Glutamatergic neuron (in vitro differentiated cells): Measurements from ENCODE around the gene RALGAPB. TPM values are rescaled to one million over a fixed set of nuclear protein-coding genes. Genes with fewer than 3 reads are reported as not detected.

Source experiments
- DNase-seq: peaks from one replicate; pipeline ENCODE4 v3.0.0; 2022
- H3K27ac Mint-ChIP-seq: one replicate; pipeline ENCODE4 v1.8.0; 2020; ENCODE audit warnings: mild to moderate bottlenecking, mixed read lengths, inconsistent platforms; ENCODE audit not compliant: unreplicated experiment
- H3K27me3 Mint-ChIP-seq: one replicate; pipeline ENCODE4 v1.8.0; 2020; ENCODE audit warnings: mild to moderate bottlenecking, moderate library complexity, mixed read lengths, inconsistent platforms; ENCODE audit not compliant: unreplicated experiment
- H3K36me3 Mint-ChIP-seq: one replicate; pipeline ENCODE4 v1.8.0; 2020; ENCODE audit warnings: mild to moderate bottlenecking, mixed read lengths, inconsistent platforms; ENCODE audit not compliant: unreplicated experiment
- H3K4me1 Mint-ChIP-seq: one replicate; pipeline ENCODE4 v1.8.0; 2020; ENCODE audit warnings: mild to moderate bottlenecking, low read depth, mixed read lengths, inconsistent platforms; ENCODE audit not compliant: unreplicated experiment
- H3K4me3 Mint-ChIP-seq: one replicate; pipeline ENCODE4 v1.8.0; 2020; ENCODE audit warnings: mild to moderate bottlenecking, mixed read lengths, inconsistent platforms; ENCODE audit not compliant: unreplicated experiment
- H3K9me3 Mint-ChIP-seq: one replicate; pipeline ENCODE4 v1.8.0; 2020; ENCODE audit warnings: mild to moderate bottlenecking, moderate library complexity, mixed read lengths, inconsistent platforms; ENCODE audit not compliant: unreplicated experiment
- CTCF ChIP-seq: fragments of 200-600 bp; sonication (generic); IDR thresholded peaks from one replicate; pipeline ENCODE4 v1.5.0; 2021; ENCODE audit not compliant: partially characterized antibody, unreplicated experiment
- total RNA-seq: library from RNA; stranded (reverse); fragmentation: NEBNext Ultra II Directional; extraction: Animal tissue kit (Norgen Biotek cat#: 25700); gene quantifications from one replicate; pipeline ENCODE4 v1.2.1, GENCODE V29; 2021; ENCODE audit not compliant: unreplicated experiment

Gene RALGAPB
- total RNA-seq, 1 donor from 2014 or later = 54.6 TPM

GRCh38 chr20:38547288-38548085 lies 74.8 kb downstream of the RALGAPB start:
- Mint-ChIP-seq H3K9me3 (no peaks in the 10 kb centered on the region), H3K27me3 (no peaks in the 10 kb centered on the region), H3K4me1 (no peaks in the 10 kb centered on the region), H3K36me3 (no peaks in the 10 kb centered on the region), H3K4me3 (no peak overlapping the region), H3K27ac (no peak overlapping the region)
- no peak for DNase-seq
- TF ChIP-seq CTCF = no peak

DNA sequence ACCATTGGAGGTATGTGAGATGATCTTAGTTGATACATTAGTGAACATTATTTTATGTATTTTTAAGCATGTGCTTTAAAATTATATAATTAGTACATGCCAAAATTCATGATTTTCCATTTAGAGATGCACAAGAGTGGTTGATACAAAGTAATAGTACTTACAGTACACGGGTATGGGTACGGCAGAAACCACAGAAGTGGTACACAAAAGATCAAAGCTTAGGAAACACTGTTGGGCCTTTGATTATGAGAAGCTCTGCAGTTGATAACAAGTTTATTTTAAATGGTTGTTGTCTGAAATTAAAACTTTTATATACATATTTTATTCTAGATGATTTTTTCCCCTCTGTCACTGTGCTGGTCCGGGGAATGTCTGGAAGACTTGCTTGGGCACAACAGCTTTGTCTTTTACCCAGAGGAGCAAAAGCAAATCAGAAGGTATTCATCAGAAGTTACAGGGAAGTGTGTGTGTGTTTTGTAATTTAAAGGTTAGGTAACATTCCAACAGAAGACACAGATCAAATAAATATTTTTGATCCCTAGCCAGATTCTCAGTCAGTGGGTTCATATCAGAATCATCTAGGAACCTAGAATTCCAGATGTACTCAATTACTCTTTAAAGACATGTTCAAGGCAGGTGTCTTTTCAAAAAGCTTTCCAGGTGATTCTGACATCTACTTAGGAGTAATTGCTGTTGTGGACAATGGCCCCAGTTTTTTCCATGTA lies 75.9 kb downstream of the RALGAPB start:
- DNase-seq = no peak
- no peak for TF ChIP-seq CTCF
- H3K9me3 Mint-ChIP-seq = no peaks in the 10 kb centered on the region
- no peaks in the 10 kb centered on the region for H3K4me1 Mint-ChIP-seq
- H3K36me3 Mint-ChIP-seq = no peaks in the 10 kb centered on the region
- no peaks in the 10 kb centered on the region for H3K27me3 Mint-ChIP-seq
- no peak overlapping the region for H3K4me3 Mint-ChIP-seq
- H3K27ac Mint-ChIP-seq = no peak overlapping the region

DNA sequence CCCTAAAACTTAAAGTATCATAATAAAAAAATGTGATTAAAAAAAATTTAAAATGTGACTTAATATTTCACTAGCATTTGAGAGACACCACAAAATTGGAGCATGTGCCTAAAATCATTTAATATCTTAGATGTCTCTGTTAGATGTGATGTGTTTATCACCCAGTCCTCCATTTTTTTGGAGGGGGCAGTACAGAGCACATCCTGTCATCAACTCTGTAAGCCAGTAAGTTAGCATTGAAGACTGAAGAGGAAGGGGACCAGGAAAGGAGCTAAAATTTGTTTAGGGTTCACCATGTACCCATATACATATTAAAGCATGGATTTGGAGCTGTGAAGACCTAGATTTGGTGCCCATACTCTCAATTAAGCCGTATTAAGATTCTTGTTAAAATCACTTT lies 77.6 kb downstream of the RALGAPB start:
- Mint-ChIP-seq H3K9me3 (no peaks in the 10 kb centered on the region), H3K4me3 (no peak overlapping the region), H3K36me3 (no peaks in the 10 kb centered on the region), H3K27ac (no peak overlapping the region), H3K27me3 (no peaks in the 10 kb centered on the region), H3K4me1 (no peaks in the 10 kb centered on the region)
- TF ChIP-seq CTCF = no peak
- DNase-seq = no peak

DNA sequence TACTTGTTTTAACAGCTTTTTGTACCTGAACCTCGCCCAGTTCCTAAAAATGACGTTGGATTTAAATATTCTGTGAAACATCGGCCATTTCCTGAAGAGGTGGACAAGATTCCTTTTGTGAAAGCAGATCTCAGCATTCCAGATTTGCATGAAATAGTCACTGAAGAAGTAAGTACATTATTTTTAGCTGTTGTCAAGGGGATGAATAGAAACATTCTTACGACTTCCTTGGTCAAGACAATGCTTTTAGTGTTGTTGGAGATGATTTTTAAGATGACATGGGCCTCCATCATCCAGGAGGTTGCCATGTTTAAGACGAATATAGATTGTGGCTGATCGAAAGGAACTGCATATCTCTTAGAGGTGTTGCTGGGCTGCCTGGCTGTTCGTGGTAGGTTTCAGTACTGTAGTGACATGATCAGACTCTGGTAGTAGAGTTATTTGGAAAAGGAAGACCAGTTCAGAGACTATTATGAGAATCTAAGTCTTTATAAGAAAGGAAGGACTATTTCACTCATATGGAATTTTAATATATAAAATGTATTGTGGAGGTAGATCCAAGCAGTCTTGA lies 78.5 kb downstream of the RALGAPB start:
- TF ChIP-seq CTCF = no peak
- H3K4me3 Mint-ChIP-seq = no peak overlapping the region
- no peaks in the 10 kb centered on the region for H3K4me1 Mint-ChIP-seq
- no peaks in the 10 kb centered on the region for H3K27me3 Mint-ChIP-seq
- H3K9me3 Mint-ChIP-seq = no peaks in the 10 kb centered on the region
- DNase-seq = no peak
- no peaks in the 10 kb centered on the region for H3K36me3 Mint-ChIP-seq
- no peak overlapping the region for H3K27ac Mint-ChIP-seq

- DNase-seq = no peak
- Mint-ChIP-seq H3K4me1 (no peaks in the 10 kb centered on the region), H3K36me3 (no peaks in the 10 kb centered on the region), H3K4me3 (no peak overlapping the region), H3K27ac (no peak overlapping the region), H3K9me3 (no peaks in the 10 kb centered on the region), H3K27me3 (no peaks in the 10 kb centered on the region)
- no peak for TF ChIP-seq CTCF
Measured at GRCh38 chr20:38554986-38555385, 82.3 kb downstream of the RALGAPB start.
